VCaP (cell line): Measurements from ENCODE around the gene C2orf76.
"Not testable (repeated sequence)": the region's sequence is repeated elsewhere in the genome, so short reads cannot be mapped to it uniquely, and the experiment has no call there.

Experiments
- H3K27ac ChIP-seq: fragments of 450-650 bp; 2 replicates; pipeline ENCODE4 v1.5.1; 2017
- CTCF ChIP-seq: fragments of 450-650 bp; conservative IDR thresholded peaks from 2 replicates; pipeline ENCODE4 v1.5.1; 2017; ENCODE audit warnings: mild to moderate bottlenecking, moderate library complexity

The C2orf76 gene

GRCh38 chr2:119366649-119367471, at the start of gene C2orf76, which contains the start of gene DBI:
C2orf76 (minus strand) TSS chr2:119366834; CDS start chr2:119339959, 26,875 bp downstream.
DBI (plus strand) TSS chr2:119366977; CDS start chr2:119367052, 75 bp downstream.
- no peak for TF ChIP-seq CTCF
- peak within 1 kb of the TSS; percentile 95 for H3K27ac ChIP-seq

GRCh38 chr2:119415630-119416029, 49.0 kb upstream of the C2orf76 start:
- no peak overlapping the region for H3K27ac ChIP-seq
- no peak for TF ChIP-seq CTCF

- H3K27ac ChIP-seq, result no peak overlapping the region
- TF ChIP-seq CTCF, result no peak
Observed at GRCh38 chr2:119414894-119415293, 48.3 kb upstream of the C2orf76 start.

- no peak overlapping the region for H3K27ac ChIP-seq
- no peak for TF ChIP-seq CTCF
Observed at GRCh38 chr2:119409506-119409905, 42.9 kb upstream of the C2orf76 start.

GRCh38 chr2:119408221-119408619, 41.6 kb upstream of the C2orf76 start:
- no peak for TF ChIP-seq CTCF
- H3K27ac ChIP-seq, result no peak overlapping the region

GRCh38 chr2:119407430-119408220, 41.0 kb upstream of the C2orf76 start:
- H3K27ac ChIP-seq, result no peak overlapping the region
- peak; percentile 88 for TF ChIP-seq CTCF

GRCh38 chr2:119405151-119405550, 38.5 kb upstream of the C2orf76 start:
- no peak for TF ChIP-seq CTCF
- no peak overlapping the region for H3K27ac ChIP-seq

GRCh38 chr2:119403618-119404017, 37.0 kb upstream of the C2orf76 start:
- H3K27ac ChIP-seq, result not testable (repeated sequence)
